Fibroblast of lung (primary cell): ENCODE data around the gene SDCCAG8. TPM values are rescaled to one million over a fixed set of nuclear protein-coding genes. Genes with fewer than 3 reads are reported as not detected.

Experiments used
- DNase-seq, 2 donors: peaks; one replicate each; pipeline versions ENCODE4 v3.0.0 to v3.0.0-alpha.2; 2010; ENCODE audit warnings: low read depth in 2 of 2
- H2AFZ ChIP-seq: 2 replicates; pipeline ENCODE4 v1.5.1; 2012; ENCODE audit warnings: low read length, control low read depth, inconsistent platforms
- H3K27ac ChIP-seq: 2 replicates; pipeline ENCODE4 v1.5.1; 2011; ENCODE audit warnings: low read length, control low read depth; ENCODE audit not compliant: insufficient read depth
- H3K27me3 ChIP-seq: 2 replicates; pipeline ENCODE4 v1.5.1; 2011; ENCODE audit warnings: mild to moderate bottlenecking, low read length; ENCODE audit not compliant: control insufficient read depth, insufficient read depth
- H3K36me3 ChIP-seq: 2 replicates; pipeline ENCODE4 v1.5.1; 2011; ENCODE audit warnings: low read length; ENCODE audit not compliant: control insufficient read depth, insufficient read depth
- H3K4me1 ChIP-seq: 2 replicates; pipeline ENCODE4 v1.5.1; 2011; ENCODE audit warnings: low read length; ENCODE audit not compliant: control insufficient read depth, insufficient read depth; ENCODE audit errors: extremely low read depth
- H3K4me2 ChIP-seq: 2 replicates; pipeline ENCODE4 v1.5.1; 2011; ENCODE audit warnings: low read length, control low read depth; ENCODE audit not compliant: insufficient read depth; ENCODE audit errors: extremely low read depth
- H3K4me3 ChIP-seq, 4 experiments: fragments of 200-600 bp in 1 of 4; sonication (generic) in 1 of 4; replicated peaks in 1 of 4; 2 replicates each; pipeline ENCODE4 v1.5.1; 2011 to 2016; ENCODE audit warnings: low read length in 4 of 4, low read depth in 3 of 4, mild to moderate bottlenecking in 3 of 4, control low read depth in 2 of 4, inconsistent platforms in 1 of 4, mixed read lengths in 1 of 4; ENCODE audit not compliant: insufficient read depth in 1 of 4; ENCODE audit errors: control extremely low read depth in 1 of 4
- H3K79me2 ChIP-seq: 2 replicates; pipeline ENCODE4 v1.5.1; 2012; ENCODE audit warnings: mild to moderate bottlenecking, low read length, inconsistent platforms; ENCODE audit not compliant: control insufficient read depth, insufficient read depth
- H3K9ac ChIP-seq: 2 replicates; pipeline ENCODE4 v1.5.1; 2011; ENCODE audit warnings: mild to moderate bottlenecking, low read length, control low read depth; ENCODE audit not compliant: insufficient read depth
- H3K9me3 ChIP-seq: 2 replicates; pipeline ENCODE4 v1.5.1; 2012; ENCODE audit warnings: low read depth, low read length; ENCODE audit not compliant: control insufficient read depth, insufficient read depth
- H4K20me1 ChIP-seq: 2 replicates; pipeline ENCODE4 v1.5.1; 2011; ENCODE audit warnings: low read length; ENCODE audit not compliant: control insufficient read depth, insufficient read depth; ENCODE audit errors: extremely low read depth
- CTCF ChIP-seq, 2 donors: IDR thresholded peaks in 1 of 2; conservative IDR thresholded peaks in 1 of 2; 1 replicate in 1 of 2; 2 replicates in 1 of 2; pipeline ENCODE4 v1.5.1; 2011 to 2012; ENCODE audit warnings: low read length in 2 of 2, control low read depth in 1 of 2, inconsistent platforms in 1 of 2, low read depth in 1 of 2, mild to moderate bottlenecking in 1 of 2
- EZH2 ChIP-seq: IDR thresholded peaks from 2 replicates; pipeline ENCODE4 v1.5.1; 2012; ENCODE audit warnings: low read length, control low read depth, mild to moderate bottlenecking; ENCODE audit errors: missing control alignments
- polyA plus RNA-seq, 2 donors: library from polyadenylated mRNA; depleted of rRNA in 1 of 2; stranded (reverse) in 1 of 2; unstranded in 1 of 2; fragments of >200 nt; gene quantifications; 2 replicates each; pipeline ENCODE4 v1.2.1, GENCODE V29; 2011 to 2012; ENCODE audit warnings: missing spikeins in 1 of 2
- total RNA-seq: library from RNA; depleted of rRNA; stranded (reverse); fragments of >200 nt; gene quantifications from 2 replicates; pipeline ENCODE4 v1.2.1, GENCODE V29; 2014

The SDCCAG8 gene
- total and polyA plus RNA-seq, 2 donors (not counting 1 experiment from before 2014, with no cell fraction given), result 34.8 to 53.2 TPM

DNA sequence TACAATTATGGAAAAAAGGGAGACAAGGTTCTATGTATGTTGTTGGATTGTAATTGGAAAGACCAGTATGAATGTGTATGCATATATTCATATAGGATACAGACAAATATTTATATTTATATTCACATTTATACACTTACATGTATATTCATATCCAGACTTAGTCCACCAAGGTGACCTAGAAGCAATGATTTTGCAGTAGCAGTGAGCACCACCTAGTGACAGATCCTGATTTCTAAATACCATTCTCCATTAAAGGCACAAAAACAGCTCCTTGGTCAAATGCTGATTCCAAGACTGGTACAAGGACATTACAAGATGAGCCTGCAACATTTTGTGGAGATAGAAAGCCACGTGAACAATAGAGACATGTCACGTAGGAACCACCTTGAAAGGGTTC, 153.4 kb downstream of the SDCCAG8 start:
- H4K20me1 ChIP-seq, result no peaks in the 10 kb centered on the region
- DNase-seq, result no peak
- no peaks in the 10 kb centered on the region for H3K79me2 ChIP-seq
- H3K36me3 ChIP-seq, result no peaks in the 10 kb centered on the region
- H3K27me3 ChIP-seq, result no peaks in the 10 kb centered on the region
- no peak overlapping the region for H3K27ac ChIP-seq
- H3K9ac ChIP-seq, result no peak overlapping the region
- peaks cover 4% of the 10 kb centered on the region for H3K4me1 ChIP-seq
- no peak overlapping the region for H2AFZ ChIP-seq
- TF ChIP-seq EZH2 (no peak), CTCF (conservative IDR thresholded peaks at IDR 0.05 in 1 of 2, IDR thresholded peaks at IDR 0.05 in 1 of 2; ENCODE audit: low read depth in 1 of 2, low read length in 2 of 2) (peak in 1 of 2 donors; percentile 26)
- no peak overlapping the region for H3K4me3 ChIP-seq
- H3K9me3 ChIP-seq, result no peaks in the 10 kb centered on the region
- no peak overlapping the region for H3K4me2 ChIP-seq

DNA sequence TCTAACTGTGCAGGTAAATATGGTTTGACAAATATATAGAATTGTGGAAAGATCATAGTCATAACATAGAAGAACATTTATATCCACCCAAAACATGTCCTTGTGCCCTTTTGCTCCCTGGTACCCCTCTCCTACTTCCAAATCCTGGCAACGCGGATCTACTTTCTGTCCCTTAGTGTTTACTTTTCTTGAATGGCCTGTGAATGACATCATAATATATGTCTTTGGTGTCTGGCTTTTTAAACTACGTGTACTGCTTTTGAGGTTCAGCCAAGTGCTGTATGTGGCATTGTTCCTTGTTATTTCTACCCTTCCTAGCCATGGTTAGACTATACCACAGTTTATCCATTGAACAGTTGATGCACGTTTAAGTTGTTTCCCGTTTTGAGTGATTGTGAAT, 155.6 kb downstream of the SDCCAG8 start:
- Histone ChIP-seq H3K4me1 (peaks cover 4% of the 10 kb centered on the region), H3K9ac (no peak overlapping the region), H3K27ac (no peak overlapping the region), H3K79me2 (no peaks in the 10 kb centered on the region), H3K36me3 (no peaks in the 10 kb centered on the region), H3K27me3 (no peaks in the 10 kb centered on the region), H2AFZ (no peak overlapping the region), H3K4me2 (no peak overlapping the region), H3K9me3 (no peaks in the 10 kb centered on the region), H4K20me1 (no peaks in the 10 kb centered on the region), H3K4me3 (no peak overlapping the region)
- no peak for DNase-seq
- TF ChIP-seq CTCF (conservative IDR thresholded peaks at IDR 0.05 in 1 of 2, IDR thresholded peaks at IDR 0.05 in 1 of 2; ENCODE audit: low read depth in 1 of 2, low read length in 2 of 2) (no peak), EZH2 (no peak)

- no peak overlapping the region for H3K4me3 ChIP-seq
- H3K27ac ChIP-seq, result no peak overlapping the region
- no peaks in the 10 kb centered on the region for H3K36me3 ChIP-seq
- H3K27me3 ChIP-seq, result no peaks in the 10 kb centered on the region
- no peak for TF ChIP-seq CTCF (conservative IDR thresholded peaks at IDR 0.05 in 1 of 2, IDR thresholded peaks at IDR 0.05 in 1 of 2; ENCODE audit: low read depth in 1 of 2, low read length in 2 of 2)
- TF ChIP-seq EZH2, result no peak
- DNase-seq, result no peak
- H3K9me3 ChIP-seq, result no peaks in the 10 kb centered on the region
- no peaks in the 10 kb centered on the region for H3K79me2 ChIP-seq
- H4K20me1 ChIP-seq, result no peaks in the 10 kb centered on the region
- H3K4me2 ChIP-seq, result no peak overlapping the region
- no peaks in the 10 kb centered on the region for H3K4me1 ChIP-seq
- H2AFZ ChIP-seq, result no peak overlapping the region
- no peak overlapping the region for H3K9ac ChIP-seq
These were observed 157.8 kb downstream of the SDCCAG8 start for GRCh38 chr1:243413431-243414151.
